ENCODE data around the gene WWC2. TPM values are rescaled to one million over a fixed set of nuclear protein-coding genes. Genes with fewer than 3 reads are reported as not detected.

The WWC2 gene
- total RNA-seq, 1 donor, result 35.1 TPM

GRCh38 chr4:183337349-183337748 lies 238.3 kb downstream of the WWC2 start:
- H3K9me3 ChIP-seq (ENCODE audit: low read depth, low read length), result no peaks in the 10 kb centered on the region
- no peak overlapping the region for H2AFZ ChIP-seq (ENCODE audit: low read length)
- no peak overlapping the region for H3K27ac ChIP-seq (ENCODE audit: low read depth, low read length)
- no peaks in the 10 kb centered on the region for H3K27me3 ChIP-seq (ENCODE audit: insufficient read depth, low read length)
- no peak overlapping the region for H3K4me3 ChIP-seq (ENCODE audit: insufficient read depth, low read length)
- no peaks in the 10 kb centered on the region for H4K20me1 ChIP-seq (ENCODE audit: insufficient read depth, low read length)
- no peak for DNase-seq (ENCODE audit: insufficient read length, low spot score, missing footprints)
- H3K4me1 ChIP-seq (ENCODE audit: insufficient read depth, low read length), result peaks cover 17% of the 10 kb centered on the region
- H3K36me3 ChIP-seq (ENCODE audit: insufficient read depth, low read length), result no peaks in the 10 kb centered on the region
- H3K79me2 ChIP-seq (ENCODE audit: insufficient read depth, low read length), result no peaks in the 10 kb centered on the region
- no peak for TF ChIP-seq CTCF (IDR thresholded peaks at IDR 0.05; ENCODE audit: extremely low read depth, low read depth, low read length)
- no peak overlapping the region for H3K4me2 ChIP-seq (ENCODE audit: insufficient read depth, low read length)

GRCh38 chr4:183337833-183338232 lies 238.8 kb downstream of the WWC2 start:
- Histone ChIP-seq H3K27ac (ENCODE audit: low read depth, low read length) (no peak overlapping the region), H3K27me3 (ENCODE audit: insufficient read depth, low read length) (no peaks in the 10 kb centered on the region), H3K79me2 (ENCODE audit: insufficient read depth, low read length) (no peaks in the 10 kb centered on the region), H4K20me1 (ENCODE audit: insufficient read depth, low read length) (no peaks in the 10 kb centered on the region), H3K4me2 (ENCODE audit: insufficient read depth, low read length) (no peak overlapping the region), H3K4me3 (ENCODE audit: insufficient read depth, low read length) (no peak overlapping the region), H3K9me3 (ENCODE audit: low read depth, low read length) (no peaks in the 10 kb centered on the region), H3K4me1 (ENCODE audit: insufficient read depth, low read length) (peaks cover 17% of the 10 kb centered on the region), H3K36me3 (ENCODE audit: insufficient read depth, low read length) (no peaks in the 10 kb centered on the region), H2AFZ (ENCODE audit: low read length) (no peak overlapping the region)
- no peak for TF ChIP-seq CTCF (IDR thresholded peaks at IDR 0.05; ENCODE audit: extremely low read depth, low read depth, low read length)
- DNase-seq (ENCODE audit: insufficient read length, low spot score, missing footprints), result no peak

GRCh38 chr4:183342541-183343533 lies 243.8 kb downstream of the WWC2 start:
- no peak for DNase-seq (ENCODE audit: insufficient read length, low spot score, missing footprints)
- H3K27me3 ChIP-seq (ENCODE audit: insufficient read depth, low read length), result no peaks in the 10 kb centered on the region
- peak overlapping the region; percentile 45 for H3K4me3 ChIP-seq (ENCODE audit: insufficient read depth, low read length)
- H3K36me3 ChIP-seq (ENCODE audit: insufficient read depth, low read length), result no peaks in the 10 kb centered on the region
- no peaks in the 10 kb centered on the region for H4K20me1 ChIP-seq (ENCODE audit: insufficient read depth, low read length)
- H3K4me1 ChIP-seq (ENCODE audit: insufficient read depth, low read length), result peaks cover 7% of the 10 kb centered on the region
- peak overlapping the region; percentile 65 for H2AFZ ChIP-seq (ENCODE audit: low read length)
- no peaks in the 10 kb centered on the region for H3K79me2 ChIP-seq (ENCODE audit: insufficient read depth, low read length)
- H3K27ac ChIP-seq (ENCODE audit: low read depth, low read length), result no peak overlapping the region
- no peak for TF ChIP-seq CTCF (IDR thresholded peaks at IDR 0.05; ENCODE audit: extremely low read depth, low read depth, low read length)
- peak overlapping the region; percentile 59 for H3K4me2 ChIP-seq (ENCODE audit: insufficient read depth, low read length)
- H3K9me3 ChIP-seq (ENCODE audit: low read depth, low read length), result no peaks in the 10 kb centered on the region

GRCh38 chr4:183343730-183344129 lies 244.7 kb downstream of the WWC2 start:
- H3K27ac ChIP-seq (ENCODE audit: low read depth, low read length), result no peak overlapping the region
- no peaks in the 10 kb centered on the region for H4K20me1 ChIP-seq (ENCODE audit: insufficient read depth, low read length)
- no peaks in the 10 kb centered on the region for H3K9me3 ChIP-seq (ENCODE audit: low read depth, low read length)
- H3K79me2 ChIP-seq (ENCODE audit: insufficient read depth, low read length), result no peaks in the 10 kb centered on the region
- H3K4me2 ChIP-seq (ENCODE audit: insufficient read depth, low read length), result no peak overlapping the region
- DNase-seq (ENCODE audit: insufficient read length, low spot score, missing footprints), result no peak
- no peak overlapping the region for H3K4me3 ChIP-seq (ENCODE audit: insufficient read depth, low read length)
- no peak for TF ChIP-seq CTCF (IDR thresholded peaks at IDR 0.05; ENCODE audit: extremely low read depth, low read depth, low read length)
- peaks cover 13% of the 10 kb centered on the region for H3K4me1 ChIP-seq (ENCODE audit: insufficient read depth, low read length)
- H3K27me3 ChIP-seq (ENCODE audit: insufficient read depth, low read length), result no peaks in the 10 kb centered on the region
- no peaks in the 10 kb centered on the region for H3K36me3 ChIP-seq (ENCODE audit: insufficient read depth, low read length)
- no peak overlapping the region for H2AFZ ChIP-seq (ENCODE audit: low read length)

Data from osteoblast (primary cell).